Measurements from ENCODE around the gene DHRS9.

GRCh38 chr2:169116327-169116726, 47.0 kb downstream of the DHRS9 start:
- no peak for TF ChIP-seq CTCF (IDR thresholded peaks at IDR 0.05)
- no peak for TF ChIP-seq POLR2A (IDR thresholded peaks at IDR 0.05)
